Upper lobe of left lung (tissue), 6 donors: ENCODE data around the gene ADGRE2. TPM values are rescaled to one million over a fixed set of nuclear protein-coding genes. Genes with fewer than 3 reads are reported as not detected.

Source experiments
- ATAC-seq, 2 donors: fragments of 200-7000 bp; cut with Tn5 transposase; one replicate each; pipeline ENCODE4 v1.9.1; 2022; ENCODE audit warnings: mild to moderate bottlenecking in 2 of 2, moderate library complexity in 2 of 2; ENCODE audit not compliant: low FRiP score in 2 of 2
- DNase-seq, 2 donors: peaks; one replicate each; pipeline ENCODE4 v3.0.0-alpha.2; 2019 to 2020
- H3K27ac ChIP-seq, 4 donors: fragments of 200-600 bp; sonication (generic); one replicate each; pipeline ENCODE4 v1.5.1; 2016 to 2019
- H3K27me3 ChIP-seq, 4 donors: fragments of 200-600 bp; sonication (generic); one replicate each; pipeline ENCODE4 v1.5.1; 2017 to 2019
- H3K36me3 ChIP-seq, 4 donors: fragments of 200-600 bp; sonication (generic); one replicate each; pipeline ENCODE4 v1.5.1; 2016 to 2019
- H3K4me1 ChIP-seq, 4 donors: fragments of 200-600 bp; sonication (generic); one replicate each; pipeline ENCODE4 v1.5.1; 2018 to 2019
- H3K4me3 ChIP-seq, 4 donors: fragments of 200-600 bp; sonication (generic); one replicate each; pipeline ENCODE4 v1.5.1; 2017 to 2019; ENCODE audit warnings: mild to moderate bottlenecking in 2 of 4, moderate library complexity in 1 of 4
- H3K9me3 ChIP-seq, 4 donors: fragments of 200-600 bp; sonication (generic); one replicate each; pipeline ENCODE4 v1.5.1; 2018 to 2019
- EP300 ChIP-seq, 4 donors: sonication (generic); formaldehyde crosslinking; IDR thresholded peaks; one replicate each; pipeline ENCODE4 v1.5.1; 2017; ENCODE audit warnings: antibody characterized with exemption in 4 of 4, control low read depth in 2 of 4
- POLR2A ChIP-seq, 4 donors: fragments of 450-650 bp; IDR thresholded peaks; one replicate each; pipeline ENCODE4 v1.5.1; 2016 to 2017; ENCODE audit warnings: antibody characterized with exemption in 4 of 4, mild to moderate bottlenecking in 2 of 4
- POLR2AphosphoS5 ChIP-seq, 2 donors: sonication (generic); formaldehyde crosslinking; IDR thresholded peaks; one replicate each; pipeline ENCODE4 v1.5.1; 2017; ENCODE audit warnings: antibody characterized with exemption in 2 of 2
- WGBS, 2 donors: methylation state at CpG; one replicate each; pipeline ENCODE4 v1.1.5; 2017 to 2018; 5-methylcytosine and 5-hydroxymethylcytosine counted together
- total RNA-seq, 6 donors: library from RNA; depleted of rRNA in 4 of 6; stranded (reverse); fragments of >200 nt in 4 of 6; gene quantifications; one replicate each; pipeline versions ENCODE4 v1.1.0 to v1.2.1, GENCODE V29; 2016 to 2021
- TF ChIP-seq, protein P1 (sequence below), 6 experiments: fragments of 450-650 bp in 4 of 6; fragments of 200-600 bp in 2 of 6; sonication (generic) in 2 of 6; IDR thresholded peaks; one replicate each; pipeline ENCODE4 v1.5.1; 2016 to 2019; ENCODE audit warnings: antibody characterized with exemption in 6 of 6
- donor health status: DM: no; HTN: no; CAD: no; lungs with moderate emphysema.
- donor health status: DM: no; HTN: yes; CAD: no; lungs with severe emphysema.

ADGRE2 gene
- total RNA-seq, 6 donors from 2014 or later = 12.3 to 24.1 (median 18.1) TPM

DNA sequence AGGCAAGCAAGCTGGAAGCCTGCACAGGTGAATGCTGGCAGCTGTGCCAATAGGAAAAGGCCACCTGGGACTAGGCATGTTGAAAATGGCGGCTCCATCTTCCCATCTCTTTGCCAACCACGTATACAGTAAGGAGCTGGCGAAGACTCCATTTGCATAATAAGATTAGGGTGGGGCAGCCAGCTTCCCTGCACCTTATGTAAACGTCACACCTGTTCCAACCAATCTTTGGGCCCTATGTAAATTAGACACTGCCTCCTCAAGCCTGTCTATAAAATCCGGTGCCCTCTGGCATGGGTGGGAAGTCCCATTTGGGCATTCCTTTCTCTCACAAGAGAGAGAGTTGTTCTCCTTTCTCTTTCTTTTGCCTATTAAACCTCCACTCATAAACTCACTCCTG, 16.8 kb downstream of the ADGRE2 start:
- ATAC-seq (no peak), DNase-seq (no peak)
- TF ChIP-seq POLR2AphosphoS5 (IDR thresholded peaks at IDR 0.05) = no peak
- no peak for TF ChIP-seq EP300 (IDR thresholded peaks at IDR 0.05)
- TF ChIP-seq, protein P1, sequence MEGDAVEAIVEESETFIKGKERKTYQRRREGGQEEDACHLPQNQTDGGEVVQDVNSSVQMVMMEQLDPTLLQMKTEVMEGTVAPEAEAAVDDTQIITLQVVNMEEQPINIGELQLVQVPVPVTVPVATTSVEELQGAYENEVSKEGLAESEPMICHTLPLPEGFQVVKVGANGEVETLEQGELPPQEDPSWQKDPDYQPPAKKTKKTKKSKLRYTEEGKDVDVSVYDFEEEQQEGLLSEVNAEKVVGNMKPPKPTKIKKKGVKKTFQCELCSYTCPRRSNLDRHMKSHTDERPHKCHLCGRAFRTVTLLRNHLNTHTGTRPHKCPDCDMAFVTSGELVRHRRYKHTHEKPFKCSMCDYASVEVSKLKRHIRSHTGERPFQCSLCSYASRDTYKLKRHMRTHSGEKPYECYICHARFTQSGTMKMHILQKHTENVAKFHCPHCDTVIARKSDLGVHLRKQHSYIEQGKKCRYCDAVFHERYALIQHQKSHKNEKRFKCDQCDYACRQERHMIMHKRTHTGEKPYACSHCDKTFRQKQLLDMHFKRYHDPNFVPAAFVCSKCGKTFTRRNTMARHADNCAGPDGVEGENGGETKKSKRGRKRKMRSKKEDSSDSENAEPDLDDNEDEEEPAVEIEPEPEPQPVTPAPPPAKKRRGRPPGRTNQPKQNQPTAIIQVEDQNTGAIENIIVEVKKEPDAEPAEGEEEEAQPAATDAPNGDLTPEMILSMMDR (IDR thresholded peaks at IDR 0.05) = no peak
- no peak for TF ChIP-seq POLR2A (IDR thresholded peaks at IDR 0.05)
- Histone ChIP-seq H3K27me3 (no peaks in the 10 kb centered on the region), H3K4me1 (no peaks in the 10 kb centered on the region), H3K27ac (no peak overlapping the region), H3K36me3 (no peaks in the 10 kb centered on the region), H3K9me3 (no peaks in the 10 kb centered on the region), H3K4me3 (no peak overlapping the region)
- 60 to 76% methylated on average over 5 of the region's 5 CpGs for WGBS, 2 donors

DNA sequence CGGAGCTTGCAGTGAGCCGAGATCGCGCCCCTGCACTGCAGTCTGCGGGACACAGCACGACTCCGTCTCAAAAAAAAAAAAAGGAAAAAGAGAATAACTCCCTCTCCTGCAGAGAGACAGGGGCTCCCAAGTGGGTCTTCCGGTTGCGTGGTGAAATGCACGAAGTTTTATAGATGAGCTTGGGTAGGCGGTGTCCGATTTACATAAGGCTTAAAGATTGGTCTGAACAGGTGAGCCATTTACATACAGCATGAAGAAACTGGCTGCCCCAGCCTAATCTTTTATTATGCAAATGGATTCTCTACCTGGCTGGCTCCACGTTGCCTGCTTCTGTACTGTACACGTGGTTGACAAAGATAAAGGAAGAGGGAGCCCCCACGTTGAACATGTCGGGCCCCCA, 19.5 kb downstream of the ADGRE2 start:
- H3K4me1 ChIP-seq = no peaks in the 10 kb centered on the region
- TF ChIP-seq POLR2AphosphoS5 (IDR thresholded peaks at IDR 0.05) = no peak
- TF ChIP-seq, protein P1 (IDR thresholded peaks at IDR 0.05) = no peak
- TF ChIP-seq EP300 (IDR thresholded peaks at IDR 0.05) = no peak
- no peak for TF ChIP-seq POLR2A (IDR thresholded peaks at IDR 0.05)
- H3K9me3 ChIP-seq = no peaks in the 10 kb centered on the region
- 50 to 54% methylated on average over 16 of the region's 16 CpGs for WGBS, 2 donors
- no peak for ATAC-seq
- no peak for DNase-seq
- H3K4me3 ChIP-seq = no peak overlapping the region
- no peak overlapping the region for H3K27ac ChIP-seq
- H3K36me3 ChIP-seq = no peaks in the 10 kb centered on the region
- H3K27me3 ChIP-seq = no peaks in the 10 kb centered on the region

DNA sequence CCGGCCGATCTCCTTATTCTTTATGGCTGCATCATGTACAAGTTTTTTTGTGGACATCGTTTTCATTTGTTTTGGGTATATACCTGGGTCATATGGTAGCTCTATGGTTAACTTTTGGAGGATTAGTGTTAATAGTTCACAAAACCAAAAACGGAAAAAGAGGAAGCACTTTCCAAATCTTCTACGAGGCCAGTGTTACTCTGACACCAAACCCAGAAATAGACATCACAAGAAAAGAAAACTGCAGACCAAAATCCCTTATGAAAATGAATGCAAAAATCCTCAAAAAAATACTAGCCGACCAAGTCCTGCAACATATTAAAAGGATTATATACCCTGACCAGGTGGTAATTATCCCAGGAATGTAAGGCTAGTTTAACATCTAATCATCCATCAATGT, 29.8 kb downstream of the ADGRE2 start:
- ATAC-seq (no peak), DNase-seq (no peak)
- 66 to 78% methylated on average over 6 of the region's 6 CpGs for WGBS, 2 donors
- Histone ChIP-seq H3K4me3 (no peak overlapping the region), H3K27ac (no peak overlapping the region), H3K4me1 (no peaks in the 10 kb centered on the region), H3K27me3 (no peaks in the 10 kb centered on the region), H3K9me3 (no peaks in the 10 kb centered on the region), H3K36me3 (peaks cover 0 to 6% (median 0%) of the 10 kb centered on the region in 4 donors)
- TF ChIP-seq, protein P1 (IDR thresholded peaks at IDR 0.05) = no peak
- TF ChIP-seq POLR2A (IDR thresholded peaks at IDR 0.05) = no peak
- no peak for TF ChIP-seq POLR2AphosphoS5 (IDR thresholded peaks at IDR 0.05)
- no peak for TF ChIP-seq EP300 (IDR thresholded peaks at IDR 0.05)

DNA sequence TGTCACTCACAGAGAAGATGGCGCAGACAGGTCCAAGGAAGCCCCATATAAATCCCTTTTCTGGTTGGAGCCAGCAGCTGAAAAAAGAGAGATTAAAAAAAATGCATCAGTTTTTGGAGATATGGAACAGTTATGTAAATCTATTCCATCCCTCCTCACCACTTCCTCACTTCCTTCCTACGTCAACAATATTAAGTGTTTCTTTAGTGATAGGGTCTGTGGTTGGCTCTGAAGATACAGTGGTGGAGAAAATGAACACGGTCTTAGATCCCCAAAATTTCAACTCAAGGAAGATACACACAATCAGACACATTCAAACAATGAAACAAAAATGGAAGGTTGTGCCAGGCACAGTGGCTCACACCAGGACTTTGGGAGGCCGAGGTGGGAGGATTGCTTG, 31.5 kb downstream of the ADGRE2 start:
- TF ChIP-seq EP300 (IDR thresholded peaks at IDR 0.05) (no peak), POLR2AphosphoS5 (IDR thresholded peaks at IDR 0.05) (no peak), POLR2A (IDR thresholded peaks at IDR 0.05) (no peak)
- TF ChIP-seq, protein P1 (IDR thresholded peaks at IDR 0.05) = no peak
- Histone ChIP-seq H3K9me3 (no peaks in the 10 kb centered on the region), H3K36me3 (peaks cover 0 to 6% (median 0%) of the 10 kb centered on the region in 4 donors), H3K4me1 (no peaks in the 10 kb centered on the region), H3K27ac (no peak overlapping the region), H3K4me3 (no peak overlapping the region), H3K27me3 (no peaks in the 10 kb centered on the region)
- no peak for DNase-seq
- no peak for ATAC-seq
- 66 to 74% methylated on average over 4 of the region's 4 CpGs for WGBS, 2 donors

DNA sequence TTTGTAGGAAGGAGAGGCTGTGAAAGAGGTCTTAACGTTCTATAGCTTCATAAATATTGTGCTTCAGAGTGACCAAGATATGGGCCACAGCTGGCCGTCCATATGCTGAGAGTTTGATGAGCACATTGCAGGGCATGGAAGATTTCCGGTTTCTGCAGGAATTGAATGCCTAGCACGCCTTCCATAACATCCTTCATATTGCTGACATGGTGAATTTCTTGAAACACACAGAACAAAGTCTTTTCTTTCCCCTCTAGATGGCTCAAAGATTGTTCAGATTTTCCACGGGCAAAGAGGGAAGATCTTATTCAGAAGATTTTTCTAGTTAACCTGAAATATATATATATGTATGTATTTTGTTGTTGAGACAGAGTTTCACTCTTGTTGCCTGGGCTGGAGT, 42.4 kb downstream of the ADGRE2 start:
- ATAC-seq (no peak), DNase-seq (no peak)
- Histone ChIP-seq H3K27me3 (no peaks in the 10 kb centered on the region), H3K36me3 (no peaks in the 10 kb centered on the region), H3K9me3 (no peaks in the 10 kb centered on the region), H3K4me1 (no peaks in the 10 kb centered on the region), H3K27ac (no peak overlapping the region), H3K4me3 (no peak overlapping the region)
- 56 to 76% methylated on average over 5 of the region's 5 CpGs for WGBS, 2 donors
- TF ChIP-seq POLR2A (IDR thresholded peaks at IDR 0.05) = no peak
- no peak for TF ChIP-seq POLR2AphosphoS5 (IDR thresholded peaks at IDR 0.05)
- TF ChIP-seq, protein P1 (IDR thresholded peaks at IDR 0.05) = no peak
- no peak for TF ChIP-seq EP300 (IDR thresholded peaks at IDR 0.05)
